Heart right ventricle (tissue), 16 donors: Measurements from ENCODE around the gene EFL1. TPM values are rescaled to one million over a fixed set of nuclear protein-coding genes. Genes with fewer than 3 reads are reported as not detected.

Source experiments
- ATAC-seq, 8 donors: fragments of 200-7000 bp; cut with Tn5 transposase; one replicate each; pipeline ENCODE4 v1.9.1; 2020; ENCODE audit warnings: mild to moderate bottlenecking in 8 of 8, moderate library complexity in 8 of 8, moderate number of reproducible peaks in 1 of 8
- DNase-seq, 2 donors: peaks; one replicate each; pipeline ENCODE4 v3.0.0-alpha.2; 2020
- H3K27ac ChIP-seq, 10 donors: fragments of 200-600 bp; sonication (generic) in 2 of 10; one replicate each; pipeline versions ENCODE4 v1.5.0 to v1.8.0; 2020 to 2022; ENCODE audit warnings: mild to moderate bottlenecking in 3 of 10
- H3K27me3 ChIP-seq, 7 donors: fragments of 200-600 bp; one replicate each; pipeline ENCODE4 v1.8.0; 2021 to 2022; ENCODE audit warnings: mild to moderate bottlenecking in 2 of 7
- H3K36me3 ChIP-seq, 9 donors: fragments of 200-600 bp; sonication (generic) in 1 of 9; one replicate each; pipeline versions ENCODE4 v1.5.0 to v1.8.0; 2020 to 2022; ENCODE audit warnings: mild to moderate bottlenecking in 2 of 9
- H3K4me1 ChIP-seq, 9 donors: fragments of 200-600 bp; sonication (generic) in 1 of 9; one replicate each; pipeline versions ENCODE4 v1.5.0 to v1.8.0; 2020 to 2022; ENCODE audit warnings: mild to moderate bottlenecking in 4 of 9
- H3K4me3 ChIP-seq, 10 donors: fragments of 200-600 bp; sonication (generic) in 2 of 10; one replicate each; pipeline versions ENCODE4 v1.5.0 to v1.8.0; 2020 to 2022; ENCODE audit warnings: mild to moderate bottlenecking in 7 of 10, moderate library complexity in 2 of 10
- H3K9me3 ChIP-seq, 11 donors: fragments of 200-600 bp in 10 of 11; sonication (generic) in 2 of 11; one replicate each; pipeline versions ENCODE4 v1.5.0 to v1.8.0; 2013 to 2022; ENCODE audit warnings: mild to moderate bottlenecking in 2 of 11, control low read depth in 1 of 11, moderate library complexity in 1 of 11
- WGBS, 2 donors: extraction: QIAGEN DNeasy Blood & Tissue Kit; methylation state at CpG; one replicate each; pipeline ENCODE4 v1.1.7; 2013; ENCODE audit warnings: inconsistent platforms in 1 of 2; 5-methylcytosine and 5-hydroxymethylcytosine counted together
- intact Hi-C, 10 donors: fragments of 100-400 bp; cut with DNase I; formaldehyde crosslinking; loops; one replicate each; pipeline versions ENCODE4 v1.11.1 to v1.14.2; 2022
- polyA plus RNA-seq, 2 donors: library from polyadenylated mRNA; stranded (reverse); fragments of 200-250 nt; gene quantifications; one replicate each; pipeline ENCODE4 v1.2.3, GENCODE V29; 2013
- total RNA-seq, 10 donors: library from RNA; stranded (reverse); fragmentation: NEBNext Ultra II Directional in 3 of 10; extraction: Animal tissue kit (Norgen Biotek cat#: 25700) in 3 of 10; gene quantifications; one replicate each; pipeline versions ENCODE4 v1.2.1 to v1.2.4, GENCODE V29; 2021 to 2023
- TF ChIP-seq, protein P1 (sequence below), 9 donors: fragments of 200-600 bp; sonication (generic) in 2 of 9; IDR thresholded peaks; one replicate each; pipeline versions ENCODE4 v1.5.0 to v1.8.0; 2021 to 2022; ENCODE audit warnings: antibody characterized with exemption in 9 of 9, mild to moderate bottlenecking in 5 of 9, moderate library complexity in 1 of 9
- donor health status: Arrhythmogenic right ventricular cardiomyopathy.
- donor health status: ischemic (EF 13 %, LVEDD 7.1; RV severe dilation, severe dysfunction).
- donor health status: healthy with polysubstance abuse.
- donor health status: DM: no; HTN: yes; CAD: no.
- donor health status: DM: no; HTN: no; CAD: no.
- donor health status: ischemic (EF 25% LVEDD 6.9; RV normal size, moderate dysfunction).
- donor health status: ischemic (EF 25% LVEDD 5.7; RV mildly dilated, moderate dysfunction).
- donor health status: healthy.
- donor health status: DM: yes; HTN: yes; CAD: no.
- donor health status: Ischemic cardiomyopathy.
- donor health status: ischemic (EF 35%, LVEDD 5.7; RV mildly dilated, moderate dysfunction).
- donor health status: nonischemic (EF 11% LVEDD 7.7; RV severe dilation, severe dysfunction).
- donor health status: DM: yes; HTN: yes; CAD: no.
- donor health status: PGD.
- donor health status: ischemic (EF 29% LVEDD 5.4; RV normal size, mild dysfunction).
- donor health status: nonischemic (EF 23%, LVEDD 6.1; RV moderate dilation, normal function).

EFL1 gene
- total and polyA plus RNA-seq, 12 donors = 3.7 to 19.3 (median 13.5) TPM

- H3K9me3 ChIP-seq = no peaks in the 10 kb centered on the region
- no peak overlapping the region for H3K4me3 ChIP-seq
- TF ChIP-seq, protein P1, sequence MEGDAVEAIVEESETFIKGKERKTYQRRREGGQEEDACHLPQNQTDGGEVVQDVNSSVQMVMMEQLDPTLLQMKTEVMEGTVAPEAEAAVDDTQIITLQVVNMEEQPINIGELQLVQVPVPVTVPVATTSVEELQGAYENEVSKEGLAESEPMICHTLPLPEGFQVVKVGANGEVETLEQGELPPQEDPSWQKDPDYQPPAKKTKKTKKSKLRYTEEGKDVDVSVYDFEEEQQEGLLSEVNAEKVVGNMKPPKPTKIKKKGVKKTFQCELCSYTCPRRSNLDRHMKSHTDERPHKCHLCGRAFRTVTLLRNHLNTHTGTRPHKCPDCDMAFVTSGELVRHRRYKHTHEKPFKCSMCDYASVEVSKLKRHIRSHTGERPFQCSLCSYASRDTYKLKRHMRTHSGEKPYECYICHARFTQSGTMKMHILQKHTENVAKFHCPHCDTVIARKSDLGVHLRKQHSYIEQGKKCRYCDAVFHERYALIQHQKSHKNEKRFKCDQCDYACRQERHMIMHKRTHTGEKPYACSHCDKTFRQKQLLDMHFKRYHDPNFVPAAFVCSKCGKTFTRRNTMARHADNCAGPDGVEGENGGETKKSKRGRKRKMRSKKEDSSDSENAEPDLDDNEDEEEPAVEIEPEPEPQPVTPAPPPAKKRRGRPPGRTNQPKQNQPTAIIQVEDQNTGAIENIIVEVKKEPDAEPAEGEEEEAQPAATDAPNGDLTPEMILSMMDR (IDR thresholded peaks at IDR 0.05) = no peak
- ATAC-seq (no peak), DNase-seq (no peak)
- no peak overlapping the region for H3K27ac ChIP-seq
- no peaks in the 10 kb centered on the region for H3K36me3 ChIP-seq
- peaks cover 0 to 24% (median 19%) of the 10 kb centered on the region in 9 donors for H3K4me1 ChIP-seq
- 94 to 96% methylated on average over 2 of the region's 2 CpGs for WGBS, 2 donors
- no peaks in the 10 kb centered on the region for H3K27me3 ChIP-seq
- intact Hi-C loops = no loop called here
Measured at GRCh38 chr15:82186161-82186560, 76.4 kb downstream of the EFL1 start.

GRCh38 chr15:82184776-82185175 is 77.8 kb downstream of the EFL1 start:
- TF ChIP-seq, protein P1 (IDR thresholded peaks at IDR 0.05) = no peak
- no peaks in the 10 kb centered on the region for H3K9me3 ChIP-seq
- H3K4me1 ChIP-seq = peaks cover 0 to 24% (median 19%) of the 10 kb centered on the region in 9 donors
- DNase-seq (no peak), ATAC-seq (no peak)
- H3K4me3 ChIP-seq = no peak overlapping the region
- H3K27me3 ChIP-seq = no peaks in the 10 kb centered on the region
- H3K36me3 ChIP-seq = no peaks in the 10 kb centered on the region
- intact Hi-C loops = no loop called here
- no peak overlapping the region for H3K27ac ChIP-seq

GRCh38 chr15:82184355-82184754 is 78.2 kb downstream of the EFL1 start:
- Histone ChIP-seq H3K4me3 (no peak overlapping the region), H3K9me3 (no peaks in the 10 kb centered on the region), H3K4me1 (peaks cover 0 to 24% (median 19%) of the 10 kb centered on the region in 9 donors), H3K27ac (no peak overlapping the region), H3K36me3 (no peaks in the 10 kb centered on the region), H3K27me3 (no peaks in the 10 kb centered on the region)
- TF ChIP-seq, protein P1 (IDR thresholded peaks at IDR 0.05) = no peak
- no peak for ATAC-seq
- intact Hi-C loops = no loop called here
- no peak for DNase-seq
- WGBS, 2 donors = 89 to 92% methylated on average over 1 of the region's 1 CpG

DNA sequence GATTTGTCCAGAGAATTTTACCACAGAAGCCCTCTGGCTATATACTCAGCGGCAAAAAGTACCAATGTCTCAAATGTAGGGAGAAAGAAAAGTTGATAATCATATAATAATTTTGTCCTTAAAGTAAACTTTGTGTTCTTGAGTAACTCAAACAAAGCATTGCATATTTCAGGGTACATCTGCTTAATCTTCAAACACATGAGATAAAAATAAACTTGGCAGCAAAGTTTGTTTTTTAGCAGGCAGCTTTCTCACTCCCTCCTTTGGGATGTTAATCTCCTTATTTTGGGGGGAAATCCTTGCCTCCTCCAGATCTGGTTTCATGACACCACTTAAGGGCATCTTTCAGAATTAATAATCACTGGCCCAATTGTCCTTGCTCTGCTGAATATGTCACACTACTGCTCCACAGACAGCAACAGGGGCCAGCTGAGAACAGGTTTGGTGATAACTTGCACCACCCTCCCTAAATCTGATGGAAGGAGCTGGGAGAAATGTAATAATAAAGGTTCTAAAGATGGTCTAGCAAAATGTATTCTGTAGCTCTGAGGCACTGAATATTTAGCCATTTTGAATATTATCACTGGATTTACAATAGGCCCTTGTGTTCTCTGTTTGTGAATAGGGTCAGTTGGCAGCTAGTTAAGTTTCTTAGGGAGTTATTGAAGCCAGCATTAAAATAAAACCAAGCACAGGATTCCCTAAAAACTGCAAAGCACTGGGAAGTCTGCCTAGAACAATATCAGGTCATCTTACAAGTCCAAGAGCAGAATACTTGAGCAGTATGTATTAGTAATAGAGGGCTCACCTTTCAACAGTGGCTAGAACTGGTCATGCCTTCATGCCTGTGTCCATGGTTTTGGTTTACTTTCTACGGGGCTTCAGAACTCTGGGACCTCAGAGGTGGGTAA is 79.2 kb downstream of the EFL1 start:
- no peaks in the 10 kb centered on the region for H3K36me3 ChIP-seq
- H3K9me3 ChIP-seq = no peaks in the 10 kb centered on the region
- peak overlapping the region in 2 of 10 donors; percentile 3 to 4 for H3K27ac ChIP-seq
- 79 to 81% methylated on average over 2 of the region's 2 CpGs for WGBS, 2 donors
- H3K4me1 ChIP-seq = peaks cover 0 to 24% (median 21%) of the 10 kb centered on the region in 9 donors
- no peaks in the 10 kb centered on the region for H3K27me3 ChIP-seq
- no peak overlapping the region for H3K4me3 ChIP-seq
- DNase-seq (no peak), ATAC-seq (peak; percentile 23 to 81 (median 60))
- TF ChIP-seq, protein P1 (IDR thresholded peaks at IDR 0.05) = no peak
- intact Hi-C loops = no loop called here
